Measurements from ENCODE around the gene ALDH2.

GRCh38 chr12:111780166-111780565 lies 13.4 kb downstream of the ALDH2 start:
- TF ChIP-seq, protein P1, sequence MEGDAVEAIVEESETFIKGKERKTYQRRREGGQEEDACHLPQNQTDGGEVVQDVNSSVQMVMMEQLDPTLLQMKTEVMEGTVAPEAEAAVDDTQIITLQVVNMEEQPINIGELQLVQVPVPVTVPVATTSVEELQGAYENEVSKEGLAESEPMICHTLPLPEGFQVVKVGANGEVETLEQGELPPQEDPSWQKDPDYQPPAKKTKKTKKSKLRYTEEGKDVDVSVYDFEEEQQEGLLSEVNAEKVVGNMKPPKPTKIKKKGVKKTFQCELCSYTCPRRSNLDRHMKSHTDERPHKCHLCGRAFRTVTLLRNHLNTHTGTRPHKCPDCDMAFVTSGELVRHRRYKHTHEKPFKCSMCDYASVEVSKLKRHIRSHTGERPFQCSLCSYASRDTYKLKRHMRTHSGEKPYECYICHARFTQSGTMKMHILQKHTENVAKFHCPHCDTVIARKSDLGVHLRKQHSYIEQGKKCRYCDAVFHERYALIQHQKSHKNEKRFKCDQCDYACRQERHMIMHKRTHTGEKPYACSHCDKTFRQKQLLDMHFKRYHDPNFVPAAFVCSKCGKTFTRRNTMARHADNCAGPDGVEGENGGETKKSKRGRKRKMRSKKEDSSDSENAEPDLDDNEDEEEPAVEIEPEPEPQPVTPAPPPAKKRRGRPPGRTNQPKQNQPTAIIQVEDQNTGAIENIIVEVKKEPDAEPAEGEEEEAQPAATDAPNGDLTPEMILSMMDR (IDR thresholded peaks at IDR 0.05; ENCODE audit: low read depth, low read length, poor library complexity, severe bottlenecking): no peak
- TF ChIP-seq EZH2phosphoT487 (IDR thresholded peaks at IDR 0.05; ENCODE audit: borderline replicate concordance, low read length): no peak

Data from DOHH2 (cell line).